Right lobe of liver (tissue), 6 donors: ENCODE measurements around the gene VAMP8. TPM values are rescaled to one million over a fixed set of nuclear protein-coding genes. Genes with fewer than 3 reads are reported as not detected.
A peak's percentile ranks its signal among the peaks of the same experiment; 100 is the strongest.

Source experiments
- ATAC-seq, 4 donors: fragments of 200-7000 bp; cut with Tn5 transposase; one replicate each; pipeline ENCODE4 v1.9.1; 2020; ENCODE audit warnings: mild to moderate bottlenecking in 4 of 4, moderate library complexity in 4 of 4
- DNase-seq, 3 donors: peaks; one replicate each; pipeline ENCODE4 v3.0.0-alpha.2; 2020
- H3K27ac ChIP-seq, 3 donors: fragments of 200-600 bp; one replicate each; pipeline ENCODE4 v1.8.0; 2022
- H3K27me3 ChIP-seq, 2 donors: fragments of 200-600 bp; one replicate each; pipeline ENCODE4 v1.8.0; 2022
- H3K36me3 ChIP-seq, 4 donors: fragments of 200-600 bp; sonication (generic) in 1 of 4; one replicate each; pipeline versions ENCODE4 v1.5.1 to v1.8.0; 2017 to 2022; ENCODE audit warnings: control low read depth in 1 of 4
- H3K4me1 ChIP-seq, 4 donors: fragments of 200-600 bp; sonication (generic) in 1 of 4; one replicate each; pipeline versions ENCODE4 v1.5.1 to v1.8.0; 2017 to 2022; ENCODE audit warnings: control low read depth in 1 of 4
- H3K4me3 ChIP-seq, 3 donors: fragments of 200-600 bp; one replicate each; pipeline ENCODE4 v1.8.0; 2022
- H3K9me3 ChIP-seq, 4 donors: fragments of 200-600 bp; sonication (generic) in 1 of 4; one replicate each; pipeline versions ENCODE4 v1.5.1 to v1.8.0; 2017 to 2022; ENCODE audit warnings: control low read depth in 1 of 4
- CTCF ChIP-seq, 4 donors: fragments of 200-600 bp in 3 of 4; fragments of 450-650 bp in 1 of 4; IDR thresholded peaks; one replicate each; pipeline versions ENCODE4 v1.5.1 to v1.8.0; 2016 to 2022; ENCODE audit warnings: antibody characterized with exemption in 4 of 4, mild to moderate bottlenecking in 2 of 4
- POLR2A ChIP-seq: fragments of 450-650 bp; IDR thresholded peaks from one replicate; pipeline ENCODE4 v1.6.1; 2017; ENCODE audit warnings: antibody characterized with exemption, mild to moderate bottlenecking
- WGBS: methylation state at CpG from one replicate; pipeline ENCODE4 v1.1.6; 2018; ENCODE audit warnings: low coverage, low lambda C conversion rate; ENCODE audit not compliant: insufficient coverage; ENCODE audit errors: missing lambda C conversion rate; 5-methylcytosine and 5-hydroxymethylcytosine counted together
- intact Hi-C, 2 donors: fragments of 100-400 bp; cut with DNase I; formaldehyde crosslinking; loops; one replicate each; pipeline versions ENCODE4 v1.11.2 to v1.14.1; 2022
- total RNA-seq, 6 experiments: library from RNA; depleted of rRNA in 2 of 6; stranded (reverse); fragments of >200 nt in 2 of 6; fragmentation: NEBNext Ultra II Directional in 3 of 6; extraction: Animal tissue kit (Norgen Biotek cat#: 25700) in 3 of 6; gene quantifications; one replicate each; pipeline versions ENCODE4 v1.1.0 to v1.2.4, GENCODE V29; 2016 to 2023
- donor health status: DM: no; HTN: yes; CAD: no.
- donor health status: DM: no; HTN: no; CAD: no.
- donor health status: DM: no; HTN: no; CAD: no.
- donor health status: DM: no; HTN: yes; CAD: no.
- donor health status: DM: no; HTN: yes; CAD: no.

The VAMP8 gene
- total RNA-seq, 6 experiments from 2014 or later = 59.5 to 107 (median 74.5) TPM

GRCh38 chr2:85604568-85605339, 27.4 kb downstream of the VAMP8 start:
- DNase-seq (no peak), ATAC-seq (peak in 2 of 4 donors; percentile 14 to 26)
- Histone ChIP-seq H3K4me3 (peak overlapping the region in 1 of 3 donors; percentile 2), H3K9me3 (no peaks in the 10 kb centered on the region), H3K27ac (peak overlapping the region in 2 of 3 donors; percentile 38 to 53), H3K36me3 (peaks cover 0 to 20% (median 2%) of the 10 kb centered on the region in 4 donors), H3K27me3 (no peaks in the 10 kb centered on the region), H3K4me1 (peaks cover 0 to 42% (median 13%) of the 10 kb centered on the region in 4 donors)
- WGBS = 17% methylated on average over 5 of the region's 6 CpGs
- TF ChIP-seq CTCF (IDR thresholded peaks at IDR 0.05) (no peak), POLR2A (peak; percentile 26)
- intact Hi-C loops = no loop called here

GRCh38 chr2:85605406-85606115, 28.2 kb downstream of the VAMP8 start:
- Histone ChIP-seq H3K27me3 (no peaks in the 10 kb centered on the region), H3K9me3 (no peaks in the 10 kb centered on the region), H3K27ac (peak overlapping the region in 2 of 3 donors; percentile 38 to 53), H3K36me3 (peaks cover 0 to 12% (median 2%) of the 10 kb centered on the region in 4 donors), H3K4me1 (peaks cover 0 to 46% (median 13%) of the 10 kb centered on the region in 4 donors), H3K4me3 (peak overlapping the region in 1 of 3 donors; percentile 2)
- TF ChIP-seq CTCF (IDR thresholded peaks at IDR 0.05) (no peak), POLR2A (no peak)
- no peak for DNase-seq
- intact Hi-C loops = no loop called here
- ATAC-seq = no peak
- WGBS = 63% methylated on average over 4 of the region's 4 CpGs

- TF ChIP-seq POLR2A = no peak
- TF ChIP-seq CTCF (IDR thresholded peaks at IDR 0.05) = no peak
- intact Hi-C loops = no loop called here
- Histone ChIP-seq H3K36me3 (peaks cover 0 to 12% (median 2%) of the 10 kb centered on the region in 4 donors), H3K4me3 (no peak overlapping the region), H3K27ac (no peak overlapping the region), H3K4me1 (peaks cover 0 to 46% (median 13%) of the 10 kb centered on the region in 4 donors), H3K9me3 (no peaks in the 10 kb centered on the region), H3K27me3 (no peaks in the 10 kb centered on the region)
- no peak for ATAC-seq
- WGBS = 91% methylated on average over 7 of the region's 7 CpGs
- no peak for DNase-seq
Observed at GRCh38 chr2:85606116-85606455, 28.7 kb downstream of the VAMP8 start.

GRCh38 chr2:85607268-85608215, 30.2 kb downstream of the VAMP8 start:
- Histone ChIP-seq H3K36me3 (peaks cover 0 to 12% (median 2%) of the 10 kb centered on the region in 4 donors), H3K27me3 (no peaks in the 10 kb centered on the region), H3K9me3 (no peaks in the 10 kb centered on the region), H3K4me1 (peaks cover 0 to 45% (median 11%) of the 10 kb centered on the region in 4 donors), H3K27ac (peak overlapping the region in 1 of 3 donors; percentile 1), H3K4me3 (no peak overlapping the region)
- ATAC-seq = no peak
- no peak for DNase-seq
- TF ChIP-seq CTCF (IDR thresholded peaks at IDR 0.05) (no peak), POLR2A (no peak)
- intact Hi-C loops = no loop called here
- 56% methylated on average over 8 of the region's 9 CpGs for WGBS
